Uterus (tissue), 4 donors: ENCODE results near the gene VWA8. TPM values are rescaled to one million over a fixed set of nuclear protein-coding genes. Genes with fewer than 3 reads are reported as not detected.

ENCODE experiments used
- DNase-seq, 2 donors: peaks; one replicate each; pipeline ENCODE4 v3.0.0-alpha.2; 2019 to 2020
- H3K27ac ChIP-seq, 2 donors: fragments of 200-600 bp; sonication (generic); 1 replicate in 1 of 2; 2 replicates in 1 of 2; pipeline ENCODE4 v1.5.1; 2016 to 2018
- H3K27me3 ChIP-seq, 2 donors: fragments of 200-600 bp; sonication (generic); one replicate each; pipeline ENCODE4 v1.5.1; 2018 to 2019; ENCODE audit warnings: control low read depth in 1 of 2
- H3K36me3 ChIP-seq, 2 donors: fragments of 200-600 bp; sonication (generic); one replicate each; pipeline ENCODE4 v1.5.1; 2019; ENCODE audit warnings: control low read depth in 1 of 2
- H3K4me1 ChIP-seq, 2 donors: fragments of 200-600 bp; sonication (generic); one replicate each; pipeline ENCODE4 v1.5.1; 2018 to 2019; ENCODE audit warnings: control low read depth in 1 of 2
- H3K4me3 ChIP-seq, 2 donors: fragments of 200-600 bp; sonication (generic); 1 replicate in 1 of 2; 2 replicates in 1 of 2; pipeline ENCODE4 v1.5.1; 2018 to 2019; ENCODE audit warnings: mild to moderate bottlenecking in 1 of 2
- H3K9me3 ChIP-seq, 2 donors: fragments of 200-600 bp; sonication (generic); one replicate each; pipeline ENCODE4 v1.5.1; 2019; ENCODE audit warnings: control low read depth in 1 of 2
- CTCF ChIP-seq, 4 experiments: fragments of 200-600 bp in 2 of 4; fragments of 450-650 bp in 2 of 4; sonication (generic) in 2 of 4; IDR thresholded peaks; one replicate each; pipeline ENCODE4 v1.5.1; 2016 to 2019; ENCODE audit warnings: antibody characterized with exemption in 4 of 4, mild to moderate bottlenecking in 2 of 4, moderate library complexity in 1 of 4
- POLR2A ChIP-seq, 2 donors: fragments of 450-650 bp; IDR thresholded peaks; one replicate each; pipeline ENCODE4 v1.6.1; 2016; ENCODE audit warnings: antibody characterized with exemption in 2 of 2, mild to moderate bottlenecking in 1 of 2, moderate library complexity in 1 of 2
- intact Hi-C: fragments of 100-400 bp; cut with DNase I; formaldehyde crosslinking; loops from one replicate; pipeline ENCODE4 v1.15.1; 2023; ENCODE audit warnings: low total_unique reads
- total RNA-seq, 4 donors: library from RNA; depleted of rRNA in 3 of 4; stranded (reverse); fragments of >200 nt in 3 of 4; gene quantifications; one replicate each; pipeline versions ENCODE4 v1.1.0 to v1.2.4, GENCODE V29; 2014 to 2023
- donor health status: DM: yes; HTN: yes; CAD: no.

The VWA8 gene
- total RNA-seq, 4 donors from 2014 or later: 25.6 to 59.7 (median 37.5) TPM

GRCh38 chr13:41609828-41610227, 351.1 kb downstream of the VWA8 start:
- no peak for DNase-seq
- TF ChIP-seq CTCF (IDR thresholded peaks at IDR 0.05) (no peak), POLR2A (IDR thresholded peaks at IDR 0.05) (no peak)
- Histone ChIP-seq H3K27me3 (no peaks in the 10 kb centered on the region), H3K4me3 (no peak overlapping the region), H3K36me3 (no peaks in the 10 kb centered on the region), H3K4me1 (peaks cover 2 to 12% of the 10 kb centered on the region in 2 donors), H3K9me3 (no peaks in the 10 kb centered on the region), H3K27ac (peak overlapping the region in 1 of 2 donors; percentile 62)
- intact Hi-C loops: no loop called here

GRCh38 chr13:41608839-41609177, 352.1 kb downstream of the VWA8 start:
- H3K4me1 ChIP-seq: peaks cover 0 to 3% of the 10 kb centered on the region in 2 donors
- intact Hi-C loops: no loop called here
- no peak for TF ChIP-seq POLR2A (IDR thresholded peaks at IDR 0.05)
- TF ChIP-seq CTCF (IDR thresholded peaks at IDR 0.05): no peak
- H3K27ac ChIP-seq: no peak overlapping the region
- H3K9me3 ChIP-seq: no peaks in the 10 kb centered on the region
- H3K4me3 ChIP-seq: no peak overlapping the region
- DNase-seq: no peak
- H3K36me3 ChIP-seq: no peaks in the 10 kb centered on the region
- no peaks in the 10 kb centered on the region for H3K27me3 ChIP-seq

GRCh38 chr13:41608111-41608838, 352.6 kb downstream of the VWA8 start:
- no peak for TF ChIP-seq POLR2A (IDR thresholded peaks at IDR 0.05)
- no peak for TF ChIP-seq CTCF (IDR thresholded peaks at IDR 0.05)
- H3K4me3 ChIP-seq: no peak overlapping the region

GRCh38 chr13:41606646-41607045, 354.3 kb downstream of the VWA8 start:
- TF ChIP-seq POLR2A (IDR thresholded peaks at IDR 0.05) (no peak), CTCF (IDR thresholded peaks at IDR 0.05) (no peak)
- no peaks in the 10 kb centered on the region for H3K9me3 ChIP-seq
- intact Hi-C loops: no loop called here
- H3K4me1 ChIP-seq: no peaks in the 10 kb centered on the region
- no peaks in the 10 kb centered on the region for H3K27me3 ChIP-seq
- no peak overlapping the region for H3K4me3 ChIP-seq
- no peaks in the 10 kb centered on the region for H3K36me3 ChIP-seq
- no peak for DNase-seq
- H3K27ac ChIP-seq: no peak overlapping the region

More at GRCh38 chr13:41608111-41608838, 352.6 kb downstream of the VWA8 start:
- DNase-seq: no peak
- no peaks in the 10 kb centered on the region for H3K9me3 ChIP-seq
- intact Hi-C loops: no loop called here
- H3K36me3 ChIP-seq: no peaks in the 10 kb centered on the region
- no peak overlapping the region for H3K27ac ChIP-seq
- H3K27me3 ChIP-seq: no peaks in the 10 kb centered on the region
- H3K4me1 ChIP-seq: no peaks in the 10 kb centered on the region

- Histone ChIP-seq H3K9me3 (no peaks in the 10 kb centered on the region), H3K4me3 (no peak overlapping the region), H3K36me3 (no peaks in the 10 kb centered on the region), H3K4me1 (no peaks in the 10 kb centered on the region), H3K27ac (no peak overlapping the region), H3K27me3 (no peaks in the 10 kb centered on the region)
- no peak for DNase-seq
- TF ChIP-seq POLR2A (IDR thresholded peaks at IDR 0.05) (no peak), CTCF (IDR thresholded peaks at IDR 0.05) (no peak)
- intact Hi-C loops: no loop called here
Observed at GRCh38 chr13:41605319-41606285, 355.3 kb downstream of the VWA8 start.
